ENCODE results near the gene TBX10.
A peak's percentile ranks its signal among the peaks of the same experiment; 100 is the strongest.
"Not testable (repeated sequence)": the region's sequence is repeated elsewhere in the genome, so short reads cannot be mapped to it uniquely, and the experiment has no call there.

Gene TBX10

DNA sequence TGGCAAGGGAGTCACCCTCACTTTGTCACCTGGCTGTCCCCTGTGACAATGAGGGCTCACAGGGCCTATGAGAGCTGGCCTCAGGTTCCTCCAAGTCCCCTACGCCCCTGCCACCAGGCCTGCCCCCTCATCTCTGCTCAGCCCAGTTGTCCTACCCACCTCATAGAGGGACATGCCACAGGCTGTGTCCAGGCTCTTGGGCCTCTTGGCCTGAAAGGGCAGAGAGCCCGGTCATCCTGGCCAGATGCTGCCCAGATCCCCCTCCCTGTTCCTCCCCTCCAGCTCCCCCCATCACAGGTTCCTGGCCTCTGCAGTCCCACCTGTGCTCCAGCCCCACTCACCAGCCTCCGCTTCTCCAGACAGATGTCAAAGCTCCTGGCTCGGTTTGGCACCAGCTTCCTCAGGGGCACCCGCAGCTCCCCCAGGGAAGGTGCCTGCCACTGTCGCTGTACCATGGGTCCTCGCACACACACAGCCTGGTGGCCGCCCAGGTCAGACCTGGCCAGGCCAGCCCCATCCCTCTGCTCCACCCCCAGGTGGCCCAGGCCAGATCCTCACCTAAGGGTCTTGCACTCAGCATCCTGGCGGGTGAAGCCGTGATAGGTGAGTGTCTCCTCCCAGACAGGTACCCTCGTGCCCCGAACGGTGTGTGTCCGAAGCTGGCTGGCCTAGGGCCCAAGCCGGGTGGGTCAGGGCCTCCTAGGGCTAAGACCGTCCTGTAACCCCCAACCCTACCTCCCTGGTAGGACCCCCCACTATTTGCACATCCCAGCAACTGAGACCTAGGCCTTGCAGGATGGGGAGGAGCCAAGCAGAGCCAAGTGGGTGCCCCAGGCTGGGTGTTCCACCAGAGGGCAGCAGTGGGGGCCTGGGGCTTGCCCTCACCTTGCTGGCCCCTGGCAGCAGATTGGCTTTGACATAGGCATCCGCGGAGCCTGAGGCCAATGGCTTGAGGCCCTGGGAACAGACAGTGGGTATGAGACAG, 24.5 kb downstream of the TBX10 start:
- peak in 3 of 5 experiments; percentile 26 to 76 (median 44) for DNase-seq

DNA sequence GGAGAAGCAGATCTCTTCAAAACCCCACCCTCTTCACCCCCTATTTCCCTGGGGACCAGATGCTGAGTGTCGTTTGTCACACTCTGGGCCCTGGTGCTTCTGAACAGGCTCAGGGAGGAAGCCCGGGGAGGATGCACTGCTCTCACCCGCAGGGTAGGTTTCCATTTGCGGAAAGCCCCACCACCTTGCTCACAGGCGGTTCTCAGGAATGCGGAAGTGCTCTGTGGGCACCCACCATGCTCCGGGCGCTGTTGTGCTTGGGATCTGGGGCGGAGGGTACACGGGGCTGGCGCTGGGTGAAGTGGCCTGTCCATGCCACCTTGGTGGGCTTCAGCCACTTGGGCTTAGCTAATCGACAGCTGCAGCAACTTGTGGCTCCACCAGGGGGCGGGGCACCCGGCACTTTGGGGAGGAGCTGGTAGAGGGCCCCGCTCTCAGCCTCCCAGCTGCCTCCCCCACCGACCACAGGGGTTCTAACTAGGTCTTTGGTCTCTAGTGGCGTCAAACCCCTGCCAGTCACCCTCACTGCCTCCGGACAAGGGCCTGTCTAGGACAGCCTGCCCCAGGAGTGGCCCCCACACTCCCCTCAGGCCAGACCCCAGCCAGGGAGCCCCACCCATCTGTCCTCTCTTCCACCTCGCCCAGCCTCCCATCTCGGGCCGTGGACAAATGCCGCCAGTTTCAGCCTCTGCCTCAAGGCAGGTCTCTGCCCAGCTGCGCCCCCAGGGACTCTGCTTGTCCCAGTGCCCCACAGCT, 25.4 kb downstream of the TBX10 start:
- peak; percentile 48 to 95 (median 74) for DNase-seq

DNA sequence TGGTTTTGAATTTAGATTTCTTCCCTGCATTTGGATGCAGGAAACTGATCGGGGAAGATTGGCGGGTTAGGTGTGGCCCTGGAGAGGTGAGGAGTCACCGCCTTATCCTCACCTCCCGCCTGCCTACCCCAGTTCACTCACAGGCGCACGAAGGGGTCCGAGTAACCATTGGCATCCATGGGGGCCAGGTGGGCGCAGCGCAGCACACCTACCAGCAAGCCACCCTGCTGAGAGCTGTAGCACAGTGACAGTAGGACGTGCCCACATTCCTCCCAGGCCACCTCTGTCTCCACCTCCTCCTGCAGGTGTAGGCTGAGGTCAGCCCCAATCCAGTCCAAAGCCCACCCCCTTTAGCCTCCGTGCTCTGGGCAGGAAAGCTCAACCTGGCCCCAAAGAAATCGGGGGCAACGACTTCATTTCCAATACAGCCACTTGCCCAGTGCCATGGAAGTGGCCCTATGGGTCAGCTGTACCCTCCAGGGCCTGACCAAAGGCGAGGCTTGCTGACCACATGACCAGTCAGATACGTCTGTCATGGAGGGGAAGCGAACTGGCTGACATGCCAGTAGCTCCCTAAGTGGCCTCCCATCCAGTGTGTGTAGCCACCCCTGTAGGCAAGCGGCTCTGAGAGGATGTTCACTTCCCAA, 26.1 kb downstream of the TBX10 start:
- DNase-seq, result no peak

DNA sequence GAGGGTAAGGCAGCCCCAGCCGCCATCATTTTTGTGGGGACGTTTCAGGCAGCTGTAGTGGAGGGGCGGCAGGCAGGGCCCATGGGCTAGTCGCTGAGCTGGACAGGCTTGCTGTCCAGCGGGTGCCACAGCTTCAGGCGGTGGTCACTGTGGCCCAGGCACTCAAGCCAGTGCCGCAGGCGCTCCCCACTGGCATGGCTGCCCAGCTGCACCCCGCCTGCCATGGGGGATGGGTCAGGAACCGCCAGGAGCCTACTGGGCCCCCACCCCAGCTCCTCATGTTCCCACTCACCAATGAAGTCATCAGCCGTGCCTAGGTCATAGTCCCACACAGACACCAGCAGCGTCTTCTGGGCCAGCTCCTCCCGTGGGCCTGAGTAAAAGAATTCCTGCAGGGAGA, 26.8 kb downstream of the TBX10 start:
- no peak for DNase-seq

DNA sequence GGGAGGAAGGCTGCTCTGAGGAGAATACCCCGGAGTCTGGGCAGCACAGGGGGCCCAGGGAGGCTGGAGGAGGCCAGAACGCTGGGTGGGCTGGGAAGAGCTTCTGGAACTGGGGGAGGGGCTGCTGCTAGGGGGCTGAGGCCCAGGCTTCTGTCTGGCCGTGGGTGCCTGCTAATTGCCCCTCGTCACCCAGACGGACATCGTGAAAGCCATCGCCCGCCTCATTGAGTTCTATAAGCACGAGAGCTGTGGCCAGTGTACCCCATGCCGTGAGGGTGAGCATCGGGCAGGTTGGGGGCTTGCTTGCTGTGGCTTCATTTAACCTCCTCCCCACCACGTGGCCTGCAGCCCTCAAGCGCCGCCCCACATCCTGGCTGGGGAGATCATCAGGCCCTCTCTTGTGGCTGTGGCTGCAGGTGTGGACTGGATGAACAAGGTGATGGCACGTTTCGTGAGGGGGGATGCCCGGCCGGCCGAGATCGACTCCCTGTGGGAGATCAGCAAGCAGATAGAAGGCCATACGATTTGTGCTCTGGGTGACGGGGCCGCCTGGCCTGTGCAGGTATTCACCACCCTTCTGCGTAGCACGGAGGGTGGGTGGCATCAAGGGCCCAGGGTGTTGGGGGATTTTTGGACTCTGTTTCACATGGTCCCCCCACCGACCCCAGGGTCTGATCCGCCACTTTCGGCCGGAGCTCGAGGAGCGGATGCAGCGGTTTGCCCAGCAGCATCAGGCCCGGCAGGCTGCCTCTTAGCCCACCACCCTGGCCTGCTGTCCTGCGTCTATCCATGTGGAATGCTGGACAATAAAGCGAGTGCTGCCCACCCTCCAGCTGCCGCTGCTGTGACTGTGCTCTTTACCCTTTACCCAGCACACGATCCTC, 27.6 kb downstream of the TBX10 start:
- no peak for DNase-seq

DNA sequence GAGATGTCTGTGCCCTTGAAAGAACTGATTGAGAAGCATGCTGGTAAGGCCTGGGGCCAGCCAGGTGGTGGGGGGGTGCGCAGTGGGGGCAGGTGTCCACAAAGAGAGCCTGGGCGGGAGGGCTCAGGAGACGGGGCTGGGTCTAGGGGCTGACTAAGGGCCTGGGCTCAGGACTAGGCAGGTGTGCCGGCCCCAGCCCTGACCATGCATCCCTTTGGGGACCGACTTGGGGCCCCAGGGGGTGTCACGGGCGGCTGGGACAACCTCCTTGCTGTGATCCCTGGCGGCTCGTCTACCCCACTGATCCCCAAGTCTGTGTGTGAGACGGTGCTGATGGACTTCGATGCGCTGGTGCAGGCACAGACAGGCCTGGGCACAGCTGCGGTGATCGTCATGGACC, 28.4 kb downstream of the TBX10 start:
- no peak for DNase-seq

DNA sequence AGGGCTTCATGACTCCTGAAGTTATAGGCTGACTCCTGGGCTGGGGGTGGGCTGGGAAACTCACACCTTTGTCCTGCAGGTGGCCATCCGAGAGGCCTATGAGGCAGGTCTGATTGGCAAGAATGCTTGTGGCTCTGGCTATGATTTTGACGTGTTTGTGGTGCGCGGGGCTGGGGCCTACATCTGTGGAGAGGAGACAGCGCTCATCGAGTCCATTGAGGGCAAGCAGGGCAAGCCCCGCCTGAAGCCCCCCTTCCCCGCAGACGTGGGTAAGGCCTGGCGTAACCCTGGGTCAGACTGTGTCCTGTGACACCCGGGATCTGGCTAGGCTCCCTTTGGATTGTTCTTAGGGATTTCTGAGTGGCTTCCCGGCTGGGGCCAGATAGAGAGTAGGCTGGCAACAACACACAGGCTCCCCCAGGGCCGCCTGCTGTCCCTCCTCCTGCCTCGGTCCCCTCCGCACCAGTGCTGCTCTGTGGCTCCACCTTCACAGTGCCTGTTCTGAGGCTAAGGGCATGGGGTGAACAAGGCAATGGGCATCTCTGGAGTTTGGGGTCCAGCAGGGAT, 29.2 kb downstream of the TBX10 start:
- DNase-seq, result no peak

DNA sequence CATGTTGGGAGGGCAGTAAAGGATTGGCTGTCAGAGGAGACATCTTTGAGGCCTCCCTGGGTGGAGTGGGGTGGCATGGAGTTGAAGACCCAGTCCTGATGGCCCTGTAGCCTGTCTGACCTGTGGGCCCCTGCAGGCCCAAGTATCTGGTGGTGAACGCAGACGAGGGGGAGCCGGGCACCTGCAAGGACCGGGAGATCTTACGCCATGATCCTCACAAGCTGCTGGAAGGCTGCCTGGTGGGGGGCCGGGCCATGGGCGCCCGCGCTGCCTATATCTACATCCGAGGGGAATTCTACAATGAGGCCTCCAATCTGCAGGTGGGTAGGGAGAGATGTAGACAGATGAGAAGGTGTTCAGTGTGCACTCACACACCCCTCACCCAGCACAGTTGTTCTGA, 30.2 kb downstream of the TBX10 start:
- no peak for DNase-seq

DNA sequence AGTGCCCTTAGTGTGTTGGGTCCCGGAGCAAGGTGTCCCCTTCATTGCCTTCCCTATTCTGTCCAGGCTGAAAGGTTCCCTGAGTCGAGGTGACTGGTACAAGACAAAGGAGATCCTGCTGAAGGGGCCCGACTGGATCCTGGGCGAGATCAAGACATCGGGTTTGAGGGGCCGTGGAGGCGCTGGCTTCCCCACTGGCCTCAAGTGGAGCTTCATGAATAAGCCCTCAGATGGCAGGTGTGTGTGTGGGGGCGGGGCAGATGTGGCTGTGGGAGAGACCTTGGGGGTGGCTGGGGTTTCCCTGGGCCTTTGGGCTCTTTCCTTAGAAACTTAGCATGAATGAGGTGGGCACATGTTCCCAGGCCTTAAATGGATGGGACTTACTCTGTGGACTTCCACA, 31.1 kb downstream of the TBX10 start:
- DNase-seq, result no peak

DNA sequence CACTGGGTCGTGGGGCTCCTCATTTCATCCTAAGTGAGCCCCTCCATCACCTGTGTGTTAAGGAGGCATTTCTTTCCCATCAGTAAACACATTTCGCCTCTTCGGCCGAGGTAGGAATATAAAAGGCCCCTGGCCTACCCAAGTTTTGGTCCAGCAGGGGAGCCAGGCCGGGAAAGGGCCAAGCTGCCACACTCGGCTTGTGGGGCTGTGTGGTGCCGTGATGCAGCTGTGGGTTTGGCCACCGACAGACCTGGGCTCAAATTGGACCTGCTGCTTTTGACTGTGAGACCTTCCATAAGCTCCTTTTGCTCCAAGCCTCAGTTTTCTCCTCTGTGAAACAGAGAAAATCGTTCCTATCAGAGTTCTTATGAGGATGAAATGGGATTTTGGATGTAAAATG, 32.1 kb downstream of the TBX10 start:
- DNase-seq, result no peak

DNA sequence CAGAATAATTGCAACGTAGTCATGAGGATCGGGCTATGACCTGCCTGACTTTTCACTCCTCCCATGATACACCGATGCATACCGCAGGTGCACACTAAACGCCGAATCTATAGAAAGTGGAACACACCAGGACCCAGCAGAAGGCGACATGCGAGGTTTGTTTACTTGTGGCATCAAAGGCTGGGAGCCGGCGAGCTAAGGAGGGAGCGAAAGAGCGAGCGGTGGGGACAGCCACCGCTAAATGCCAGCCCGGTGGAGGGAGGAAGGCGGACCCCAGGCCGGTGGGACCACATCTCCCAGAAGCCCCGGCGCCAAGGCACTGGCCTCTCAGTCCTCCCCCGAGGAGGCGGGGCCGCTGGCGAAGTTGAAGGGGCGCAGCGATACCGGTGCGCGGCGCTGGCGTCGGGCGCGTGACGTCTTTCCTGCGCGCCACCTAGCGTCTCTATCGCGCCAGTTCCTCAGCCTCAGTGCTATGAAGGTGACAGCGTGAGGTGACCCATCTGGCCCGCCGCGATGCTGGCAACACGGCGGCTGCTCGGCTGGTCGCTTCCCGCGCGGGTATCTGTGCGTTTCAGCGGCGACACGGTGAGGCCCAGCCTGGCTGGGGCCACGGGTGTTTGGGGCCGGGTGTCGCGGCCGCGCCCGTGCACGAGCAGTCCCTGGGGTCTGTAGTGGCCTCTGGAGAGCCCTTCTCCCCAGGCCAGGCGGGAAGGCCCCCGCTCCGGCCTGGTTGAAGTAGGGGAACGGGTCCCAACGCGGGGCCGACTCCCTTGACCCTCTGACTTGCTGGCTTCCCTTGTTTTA, 32.9 kb downstream of the TBX10 start, which contains the start of gene NDUFV1:
Gene NDUFV1, plus strand, starts transcription at position 445 of the 804 bp plus-strand sequence. Its CDS starts 69 bp downstream, at position 514.
- DNase-seq, result peak; percentile 90 to 97 (median 95)

DNA sequence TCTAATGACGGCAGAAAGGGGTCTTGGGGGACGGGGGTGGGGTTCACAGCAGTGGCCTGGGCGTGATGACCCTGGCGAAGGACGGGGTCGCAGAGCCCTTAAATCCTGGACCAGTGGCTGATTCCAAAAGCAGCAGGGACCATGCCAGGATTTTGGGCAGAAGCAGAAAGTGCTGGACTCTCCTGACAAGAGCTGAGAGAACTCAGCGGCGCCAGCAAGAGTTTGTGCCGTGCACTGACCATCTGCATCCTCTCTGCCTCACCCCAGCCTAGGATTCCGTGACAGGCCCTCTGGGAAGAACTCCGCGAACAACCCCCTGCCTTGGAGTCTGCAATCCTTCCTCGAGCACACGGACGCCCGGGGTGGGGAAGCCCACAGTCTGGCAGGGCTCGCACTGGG, 33.5 kb downstream of the TBX10 start:
- no peak for DNase-seq

DNA sequence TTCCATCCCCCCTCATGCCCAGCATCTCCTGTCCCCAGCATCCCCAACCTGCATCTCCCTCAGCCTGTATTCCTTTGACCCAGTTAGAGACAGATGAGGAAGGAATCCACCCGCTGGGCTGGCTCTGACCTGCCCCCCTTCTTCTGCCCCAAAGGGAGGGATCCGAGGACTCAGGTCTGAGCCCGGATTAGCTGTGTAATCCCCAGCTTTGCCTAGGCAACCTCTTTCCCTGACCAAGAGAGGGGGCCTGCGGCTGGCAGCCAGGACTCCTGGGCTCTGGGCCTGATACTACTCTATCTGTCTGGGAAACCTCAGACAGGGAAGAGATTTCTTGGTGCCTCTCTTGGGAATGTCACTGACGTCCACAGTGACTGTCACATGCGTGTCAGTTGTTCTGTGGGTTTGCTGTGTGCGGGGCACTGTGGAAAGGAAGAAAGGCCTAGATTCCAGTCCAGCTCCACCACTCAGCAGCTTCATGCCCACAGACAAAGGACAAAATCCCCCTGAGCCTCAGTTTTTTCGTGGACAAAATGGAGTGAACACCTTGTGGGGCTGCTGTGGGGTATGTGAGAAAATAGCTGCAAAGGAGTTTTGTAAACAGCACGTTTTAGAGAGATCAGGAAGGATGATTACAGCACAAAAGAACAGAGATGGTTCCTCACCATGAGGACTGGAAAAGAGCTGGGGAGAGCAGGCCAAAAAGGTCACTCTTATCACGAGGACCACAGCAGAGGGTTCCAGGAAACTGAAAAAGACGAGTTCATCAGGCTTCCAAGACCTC, 34.1 kb downstream of the TBX10 start:
- no peak for DNase-seq

DNA sequence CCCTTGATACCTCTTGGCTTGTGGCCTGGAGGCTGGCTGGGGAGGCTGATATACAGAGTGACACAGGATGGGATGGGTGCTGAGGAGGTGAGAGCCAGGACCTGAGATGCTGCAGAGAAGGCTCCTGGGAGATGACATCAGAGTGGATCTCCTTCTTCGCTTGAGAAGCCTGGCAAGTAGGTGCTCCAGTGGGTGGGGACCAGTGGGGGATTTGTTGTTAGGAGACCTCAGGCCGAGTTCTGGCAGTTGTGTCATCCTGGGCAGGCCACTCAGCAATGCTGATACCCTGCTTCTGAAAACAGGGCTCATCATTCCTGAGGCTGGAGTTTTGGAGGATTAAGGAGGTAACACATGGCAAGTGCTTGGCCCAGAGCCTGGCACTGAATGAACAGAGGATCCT, 34.7 kb downstream of the TBX10 start:
- no peak for DNase-seq

DNA sequence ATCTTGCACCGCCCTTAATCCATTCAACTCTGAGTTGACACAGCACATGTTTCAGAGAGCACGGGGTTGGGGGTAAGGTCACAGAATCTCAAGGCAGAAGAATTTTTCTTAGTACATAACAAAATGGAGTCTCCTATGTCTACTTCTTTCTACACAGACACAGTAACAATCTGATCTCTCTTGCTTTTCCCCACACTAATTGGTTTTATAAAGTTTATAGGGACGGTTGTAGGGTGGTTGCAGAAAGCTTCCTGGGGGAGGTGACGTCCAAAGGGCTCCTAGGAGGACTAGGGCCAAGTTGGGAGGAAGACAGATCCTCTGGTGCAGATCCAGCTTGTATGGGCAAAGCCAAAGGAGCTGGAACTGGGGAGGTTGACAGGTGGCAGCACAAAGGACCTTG, 35.4 kb downstream of the TBX10 start:
- DNase-seq, result not testable (repeated sequence)

DNA sequence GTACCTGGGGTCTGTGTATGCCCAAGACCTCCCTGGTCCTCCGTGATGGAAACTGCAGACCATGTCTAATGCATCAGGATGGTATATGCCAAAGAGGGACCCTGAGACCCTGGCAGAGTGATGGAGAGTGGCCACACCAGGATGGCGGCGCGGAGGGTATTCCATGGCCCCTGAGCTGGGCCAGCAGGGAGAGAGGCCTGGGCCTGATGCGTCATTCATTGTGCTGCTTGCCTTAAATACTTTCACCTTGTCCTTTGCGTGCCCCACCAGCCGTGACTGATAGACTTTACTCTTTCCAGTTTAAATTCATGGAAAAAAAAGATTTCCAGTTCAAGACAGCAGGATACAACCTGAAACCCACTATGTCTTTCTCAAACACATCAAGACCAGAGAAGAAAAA, 38.5 kb downstream of the TBX10 start:
- no peak for DNase-seq

DNA sequence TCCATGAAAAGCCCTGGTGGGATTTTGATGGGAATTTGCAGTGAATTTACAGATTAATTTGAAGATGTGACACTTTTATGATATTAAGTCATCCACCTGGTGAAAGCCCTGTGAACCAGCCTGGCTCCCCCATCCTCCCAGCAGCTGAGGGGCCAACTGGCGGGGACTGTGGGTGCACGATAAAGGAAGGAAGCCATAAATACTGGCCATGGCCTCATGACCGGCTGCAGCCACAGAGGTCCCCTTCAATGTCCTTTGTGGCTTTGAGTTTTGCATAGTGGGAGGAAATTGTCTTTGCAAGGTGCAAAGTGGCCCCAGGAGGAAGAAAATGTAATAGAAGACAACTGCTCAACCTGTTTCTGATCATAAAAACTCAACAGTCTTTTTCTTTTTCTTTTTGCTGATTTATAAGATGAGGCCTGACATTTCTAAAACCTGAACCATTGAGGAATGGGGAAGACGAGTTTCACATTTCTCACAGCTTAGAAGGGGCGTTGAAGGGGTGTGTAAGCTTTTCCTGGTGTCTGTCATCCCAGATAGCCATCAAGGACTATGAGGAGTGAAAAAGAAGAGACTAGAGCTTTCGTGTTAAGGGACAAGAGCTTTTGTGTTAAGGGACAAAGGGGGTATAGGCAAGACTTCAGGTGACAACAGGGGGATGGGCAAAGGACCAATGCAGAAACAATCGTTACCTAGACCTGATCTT, 39.1 kb downstream of the TBX10 start:
- DNase-seq, result no peak

DNA sequence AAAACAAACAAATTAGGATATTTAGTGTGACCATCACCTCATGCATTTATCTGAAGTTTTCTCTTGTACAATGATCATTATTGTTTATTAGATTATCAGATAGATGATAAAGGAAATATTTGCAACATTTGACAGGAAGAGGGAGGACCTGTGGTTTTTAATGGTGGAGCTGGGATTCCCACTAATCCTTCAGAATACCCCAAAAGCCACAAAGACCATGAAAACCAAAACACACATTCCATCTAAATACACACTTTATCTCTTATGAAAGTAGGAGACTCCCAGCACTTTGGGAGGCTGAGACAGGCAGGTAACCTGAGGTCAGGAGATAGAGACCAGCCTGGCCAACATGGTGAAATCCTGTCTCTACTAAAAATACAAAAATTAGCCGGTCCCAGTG, 40.4 kb downstream of the TBX10 start:
- no peak for DNase-seq

DNA sequence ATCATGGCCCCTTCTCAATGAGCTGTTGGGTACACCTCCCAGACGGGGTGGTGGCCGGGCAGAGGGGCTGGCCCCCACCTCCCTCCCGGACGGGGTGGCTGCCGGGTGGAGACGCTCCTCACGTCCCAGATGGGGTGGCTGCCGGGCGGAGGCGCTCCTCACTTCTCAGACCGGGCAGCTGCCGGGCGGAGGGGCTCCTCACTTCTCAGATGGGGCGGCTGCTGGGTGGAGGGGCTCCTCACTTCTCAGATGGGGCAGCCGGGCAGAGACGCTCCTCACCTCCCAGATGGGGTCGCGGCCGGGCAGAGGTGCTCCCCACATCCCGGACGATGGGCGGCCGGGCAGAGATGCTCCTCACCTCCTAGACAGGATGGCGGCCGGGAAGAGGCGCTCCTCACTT, 41.6 kb downstream of the TBX10 start:
- DNase-seq, result not testable (repeated sequence)
